ENCODE measurements around the gene RPP21.

Gene RPP21

GRCh38 chr6:30378290-30378937 is 33.5 kb downstream of the RPP21 start:
- peak; percentile 50 for DNase-seq (ENCODE audit: low read depth, low spot score)

- DNase-seq (ENCODE audit: low read depth, low spot score): no peak
Observed at GRCh38 chr6:30380464-30380863, 35.5 kb downstream of the RPP21 start.

GRCh38 chr6:30386166-30386565 is 41.2 kb downstream of the RPP21 start:
- DNase-seq (ENCODE audit: low read depth, low spot score): no peak

GRCh38 chr6:30391240-30391639 is 46.3 kb downstream of the RPP21 start:
- no peak for DNase-seq (ENCODE audit: low read depth, low spot score)

- no peak for DNase-seq (ENCODE audit: low read depth, low spot score)
Observed at GRCh38 chr6:30394139-30394538, 49.2 kb downstream of the RPP21 start.

Measured in astrocyte of the hippocampus (primary cell).